ENCODE measurements around the gene VPS37B.
"Not testable (repeated sequence)": the region's sequence is repeated elsewhere in the genome, so short reads cannot be mapped to it uniquely, and the experiment has no call there.

Gene VPS37B, protein sequence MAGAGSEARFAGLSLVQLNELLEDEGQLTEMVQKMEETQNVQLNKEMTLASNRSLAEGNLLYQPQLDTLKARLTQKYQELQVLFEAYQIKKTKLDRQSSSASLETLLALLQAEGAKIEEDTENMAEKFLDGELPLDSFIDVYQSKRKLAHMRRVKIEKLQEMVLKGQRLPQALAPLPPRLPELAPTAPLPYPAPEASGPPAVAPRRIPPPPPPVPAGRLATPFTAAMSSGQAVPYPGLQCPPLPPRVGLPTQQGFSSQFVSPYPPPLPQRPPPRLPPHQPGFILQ

DNA sequence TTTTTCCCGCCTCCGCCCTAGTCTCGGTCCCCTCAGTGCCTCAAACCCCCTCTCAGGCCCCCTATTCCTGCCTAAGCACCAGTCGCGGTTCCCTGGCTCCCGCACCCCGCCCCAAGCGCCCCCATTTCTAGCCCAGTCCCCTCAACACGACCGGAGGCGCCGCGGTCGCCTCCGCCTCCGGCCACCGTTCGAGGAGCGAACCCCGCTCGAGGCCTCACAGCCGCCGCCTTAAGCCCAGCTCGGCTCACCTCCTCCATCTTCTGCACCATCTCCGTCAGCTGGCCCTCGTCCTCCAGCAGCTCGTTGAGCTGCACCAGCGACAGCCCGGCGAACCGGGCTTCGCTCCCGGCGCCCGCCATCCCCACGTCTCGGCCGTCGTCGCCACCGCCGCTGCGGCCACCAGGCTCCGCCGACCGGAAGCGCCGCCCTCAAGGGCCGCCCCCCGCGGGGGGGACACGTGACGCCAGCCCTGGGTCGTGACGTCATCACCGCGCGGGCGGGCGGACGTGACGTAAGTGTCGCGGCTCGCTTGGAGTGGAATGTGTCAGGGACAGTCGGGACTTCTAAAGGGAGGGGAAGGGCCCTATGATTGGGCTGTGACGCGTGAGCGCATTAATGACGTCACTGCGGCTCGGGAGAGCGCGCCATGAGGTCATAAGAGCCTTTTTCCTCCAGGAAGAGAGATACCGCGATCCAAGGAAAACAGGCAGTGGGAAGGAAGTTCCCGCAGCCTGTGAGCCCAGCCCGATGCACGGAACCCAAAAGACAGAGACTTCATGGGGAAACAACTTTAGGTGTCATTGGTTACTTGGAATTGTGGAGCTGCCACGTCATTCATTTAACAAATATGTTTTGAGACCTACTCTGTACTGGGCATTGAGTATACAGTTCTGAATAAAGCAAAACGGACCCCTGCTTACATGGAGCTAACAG is at the start of gene VPS37B:
Gene VPS37B (minus strand): TSS at position 421 of the 933 bp plus-strand sequence. CDS start 62 bp downstream, at position 359.
- DNase-seq, result peak; percentile 62 to 79 (median 77)

DNA sequence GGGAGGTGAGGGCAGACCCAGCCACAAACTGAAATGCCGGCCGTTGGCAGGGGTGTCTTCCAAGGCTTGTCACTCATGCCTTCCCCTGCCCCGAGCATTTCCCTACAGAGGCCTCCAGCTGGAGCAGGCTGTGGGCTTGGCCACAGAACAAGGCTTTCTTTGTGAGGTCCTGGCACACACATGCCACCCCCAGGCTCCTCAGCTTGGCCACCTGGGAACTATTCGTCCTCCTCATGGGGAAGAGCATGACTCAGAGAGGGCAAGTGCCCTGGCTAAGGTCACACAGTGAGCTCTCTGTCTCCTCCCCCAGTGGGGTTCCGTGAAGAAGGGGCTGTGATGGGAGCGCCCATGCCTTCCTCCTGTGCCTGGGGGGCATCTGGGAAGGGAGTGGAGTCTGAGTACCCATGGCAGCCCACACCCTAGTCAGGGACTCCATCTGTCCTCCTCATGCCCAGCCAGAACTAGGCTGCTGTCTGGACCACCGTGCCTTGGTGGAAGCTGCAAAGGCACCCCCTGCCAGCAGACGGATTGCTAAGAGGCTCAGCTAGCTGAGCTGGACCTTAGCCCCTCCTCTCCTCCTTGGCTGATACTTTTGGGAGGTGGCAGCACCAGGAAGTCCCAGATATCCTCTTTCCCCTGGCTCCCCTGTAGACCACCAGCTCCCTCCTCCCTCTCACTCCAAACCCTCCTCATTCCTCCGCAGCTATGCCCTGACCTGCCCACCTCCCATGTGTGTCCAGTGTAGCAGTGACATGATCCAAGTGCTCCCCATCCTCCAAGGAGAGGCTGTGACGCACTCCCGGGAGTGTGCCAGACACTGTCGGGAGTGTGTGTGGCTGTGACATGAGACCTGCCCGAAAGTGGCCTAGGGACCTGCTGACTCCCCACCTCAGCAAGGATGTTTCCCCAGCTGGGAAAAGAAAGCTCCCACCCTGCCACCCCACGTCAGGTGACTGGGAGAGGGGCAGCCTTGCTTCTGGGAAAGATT is 49.0 kb upstream of the VPS37B start:
- DNase-seq, result no peak

DNA sequence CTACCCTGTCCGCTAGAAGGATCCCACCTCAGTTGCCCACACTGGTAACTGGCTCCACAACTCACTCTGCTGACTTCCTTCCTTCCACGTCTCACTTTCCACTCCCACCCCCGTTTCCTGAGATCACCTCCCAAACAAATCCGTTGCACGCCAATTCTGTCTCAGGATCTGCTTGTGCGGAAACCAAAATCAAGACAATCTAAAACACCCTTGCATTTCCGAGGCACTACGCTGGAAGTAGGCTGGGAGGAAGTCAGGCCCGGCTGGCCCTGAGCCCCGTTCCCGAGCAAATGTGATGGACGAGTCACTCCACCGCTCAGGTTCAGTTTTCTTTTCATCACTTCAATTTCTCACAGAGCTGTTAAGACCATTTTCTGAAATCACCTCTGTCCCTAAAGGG is 47.3 kb upstream of the VPS37B start:
- no peak for DNase-seq

- DNase-seq, result no peak
Measured at GRCh38 chr12:122942637-122943036, 46.7 kb upstream of the VPS37B start.

- DNase-seq, result not testable (repeated sequence)
Measured at GRCh38 chr12:122941351-122941750, 45.4 kb upstream of the VPS37B start.

- no peak for DNase-seq
Measured at GRCh38 chr12:122939125-122939524, 43.2 kb upstream of the VPS37B start.

DNA sequence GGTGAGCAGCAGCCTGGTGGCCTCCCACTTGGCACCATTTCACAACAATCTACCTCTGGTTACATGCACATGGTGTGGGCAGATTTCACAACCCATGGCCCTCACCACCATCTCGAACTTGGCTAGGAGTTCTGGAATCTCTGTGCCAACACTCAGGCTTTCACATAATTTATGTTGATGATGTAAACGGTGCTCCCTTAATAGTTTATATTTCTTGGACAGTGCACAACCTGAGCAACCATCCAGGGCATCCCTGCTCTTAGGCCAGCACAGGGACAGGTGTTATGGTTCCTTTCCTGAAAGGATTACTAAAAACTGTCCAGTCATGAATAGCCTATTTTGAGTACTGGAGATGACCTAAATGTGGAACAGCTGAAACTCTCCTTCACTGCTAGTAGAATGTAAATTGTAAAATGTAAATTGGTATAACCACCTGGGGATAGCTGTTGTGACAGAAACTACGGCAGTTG is 41.7 kb upstream of the VPS37B start:
- DNase-seq, result no peak

DNA sequence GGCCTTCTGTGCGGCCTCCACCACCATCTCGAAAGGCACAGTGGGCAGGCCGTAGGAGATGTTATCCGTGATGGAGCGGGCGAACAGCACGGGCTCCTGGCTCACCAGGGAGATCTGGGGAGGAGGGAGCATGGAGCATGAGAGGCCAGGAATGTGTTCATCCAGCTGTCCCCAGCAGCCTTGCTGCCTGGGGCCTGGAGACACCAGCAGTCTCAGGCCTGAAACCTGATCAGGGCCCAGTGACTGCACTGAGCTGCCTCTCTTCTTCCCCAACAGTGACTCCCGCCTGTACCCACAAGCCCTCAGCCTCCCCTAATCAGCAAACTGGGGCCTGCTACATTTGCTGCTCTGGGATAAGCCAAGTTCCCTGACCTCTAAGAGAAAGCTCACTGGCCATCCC is 39.4 kb upstream of the VPS37B start:
- no peak for DNase-seq

- no peak for DNase-seq
Measured at GRCh38 chr12:122934722-122935121, 38.8 kb upstream of the VPS37B start.

GRCh38 chr12:122932207-122932606 is 36.3 kb upstream of the VPS37B start:
- no peak for DNase-seq

- no peak for DNase-seq
Measured at GRCh38 chr12:122929812-122930211, 33.9 kb upstream of the VPS37B start.

- no peak for DNase-seq
Measured at GRCh38 chr12:122929148-122929538, 33.2 kb upstream of the VPS37B start.

GRCh38 chr12:122928404-122929147 is 32.7 kb upstream of the VPS37B start:
- no peak for DNase-seq

DNA sequence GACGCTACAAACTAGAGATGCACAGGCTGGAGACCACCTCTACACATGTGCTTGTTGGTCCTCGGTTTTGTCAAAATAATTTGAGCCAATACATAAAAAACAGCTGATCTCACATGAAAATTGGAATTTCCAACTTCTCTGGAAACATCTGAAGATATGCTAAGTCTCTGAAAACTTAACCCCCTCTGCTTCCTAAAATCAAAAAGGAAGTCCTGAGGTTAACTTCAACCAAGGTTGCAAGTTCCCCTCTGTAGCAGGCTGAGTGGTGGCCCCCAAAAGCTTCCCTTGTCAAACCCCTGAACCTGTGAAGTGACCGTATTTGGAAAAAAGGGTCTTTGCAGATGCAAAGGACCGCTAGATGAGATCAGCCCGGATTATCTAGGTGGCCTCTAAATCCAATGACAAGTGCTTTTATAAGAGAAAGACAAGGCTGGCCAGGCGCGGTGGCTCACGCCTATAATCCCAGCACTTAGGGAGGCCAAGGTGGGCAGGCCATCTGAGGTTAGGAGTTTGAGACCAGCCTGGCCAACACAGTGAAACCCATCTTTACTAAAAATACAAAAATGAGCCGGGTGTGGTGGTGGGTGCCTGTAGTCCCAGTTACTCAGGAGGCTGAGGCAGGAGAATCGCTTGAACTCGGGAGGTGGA is 32.0 kb upstream of the VPS37B start:
- no peak for DNase-seq

GRCh38 chr12:122921917-122922316 is 26.0 kb upstream of the VPS37B start:
- no peak for DNase-seq

GRCh38 chr12:122920687-122921086 is 24.8 kb upstream of the VPS37B start:
- DNase-seq, result no peak

GRCh38 chr12:122918827-122919226 is 22.9 kb upstream of the VPS37B start:
- DNase-seq, result no peak

- no peak for DNase-seq
Measured at GRCh38 chr12:122917507-122918121, 21.7 kb upstream of the VPS37B start.

- DNase-seq, result no peak
Measured at GRCh38 chr12:122909442-122910288, 13.7 kb upstream of the VPS37B start.

DNA sequence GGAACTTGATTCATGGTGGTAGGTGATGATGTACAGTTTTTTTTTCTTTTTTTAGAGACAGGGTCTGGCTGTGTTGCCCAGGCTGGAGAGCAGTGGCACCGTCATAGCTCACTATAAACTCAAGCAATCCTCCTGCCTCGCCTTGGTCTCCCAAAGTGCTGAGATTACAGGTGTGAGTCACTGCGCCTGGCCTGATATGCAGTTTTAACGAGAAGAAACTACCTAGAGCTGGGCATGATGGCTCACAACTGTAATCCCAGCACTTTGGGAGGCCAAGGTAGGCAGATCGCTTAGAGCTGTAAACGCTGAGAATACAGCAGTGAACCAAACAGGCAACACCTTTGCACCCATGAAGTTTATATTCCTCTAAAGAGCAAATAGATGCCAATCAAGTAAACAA is 13.0 kb upstream of the VPS37B start:
- DNase-seq, result no peak
